H9 (cell line): ENCODE data around the gene TCOF1. TPM values are rescaled to one million over a fixed set of nuclear protein-coding genes. Genes with fewer than 3 reads are reported as not detected.

Source experiments
- DNase-seq: peaks from one replicate; pipeline ENCODE4 v3.0.0-alpha.2; 2017
- H2AFZ ChIP-seq: one replicate; pipeline ENCODE4 v1.6.1; 2013; ENCODE audit warnings: mild to moderate bottlenecking, low read length, control low read depth, moderate library complexity
- H2AK5ac ChIP-seq: 2 replicates; pipeline ENCODE4 v1.6.1; 2013; ENCODE audit warnings: low read length, control low read depth, mixed read lengths; ENCODE audit not compliant: insufficient read length
- H2BK120ac ChIP-seq: one replicate; pipeline ENCODE4 v1.6.1; 2013; ENCODE audit warnings: low read depth, mild to moderate bottlenecking, low read length, control low read depth, inconsistent platforms; ENCODE audit not compliant: poor library complexity, severe bottlenecking
- H2BK12ac ChIP-seq: 2 replicates; pipeline ENCODE4 v1.6.1; 2013; ENCODE audit warnings: low read length, control low read depth, mixed read lengths, low read depth; ENCODE audit not compliant: insufficient read length
- H2BK15ac ChIP-seq: 2 replicates; pipeline ENCODE4 v1.6.1; 2013; ENCODE audit warnings: low read depth, low read length, control low read depth
- H2BK20ac ChIP-seq: one replicate; pipeline ENCODE4 v1.6.1; 2013; ENCODE audit warnings: low read depth, mild to moderate bottlenecking, low read length, control low read depth, inconsistent platforms; ENCODE audit not compliant: poor library complexity, severe bottlenecking
- H2BK5ac ChIP-seq: 2 replicates; pipeline ENCODE4 v1.6.1; 2013; ENCODE audit warnings: low read length, control low read depth, mixed read lengths; ENCODE audit not compliant: insufficient read length
- H3K14ac ChIP-seq: 2 replicates; pipeline ENCODE4 v1.6.1; 2013; ENCODE audit warnings: low read length, control low read depth; ENCODE audit not compliant: insufficient read depth
- H3K18ac ChIP-seq: 2 replicates; pipeline ENCODE4 v1.6.1; 2013; ENCODE audit warnings: low read depth, mild to moderate bottlenecking, mixed read lengths, low read length, control low read depth; ENCODE audit not compliant: insufficient read length
- H3K23ac ChIP-seq: 2 replicates; pipeline ENCODE4 v1.6.1; 2013; ENCODE audit warnings: low read length, control low read depth, mixed read lengths, low read depth; ENCODE audit not compliant: insufficient read length
- H3K23me2 ChIP-seq: 2 replicates; pipeline ENCODE4 v1.6.1; 2013; ENCODE audit warnings: low read depth, mild to moderate bottlenecking, mixed read lengths, low read length, control low read depth; ENCODE audit not compliant: insufficient read length, poor library complexity, severe bottlenecking
- H3K27ac ChIP-seq: 2 replicates; pipeline ENCODE4 v1.5.1; 2013; ENCODE audit warnings: low read length, control low read depth, mixed read lengths, low read depth; ENCODE audit not compliant: insufficient read length
- H3K27me3 ChIP-seq: 2 replicates; pipeline ENCODE4 v1.6.1; 2013; ENCODE audit warnings: low read length, control low read depth, inconsistent platforms; ENCODE audit not compliant: insufficient read depth
- H3K4ac ChIP-seq: 2 replicates; pipeline ENCODE4 v1.6.1; 2013; ENCODE audit warnings: low read depth, mild to moderate bottlenecking, control low read depth, inconsistent platforms, low read length, moderate library complexity
- H3K4me1 ChIP-seq: 2 replicates; pipeline ENCODE4 v1.6.1; 2013; ENCODE audit warnings: low read length, control low read depth, inconsistent platforms; ENCODE audit not compliant: insufficient read depth
- H3K4me2 ChIP-seq: 2 replicates; pipeline ENCODE4 v1.6.1; 2013; ENCODE audit warnings: low read length, control low read depth, mixed read lengths; ENCODE audit not compliant: insufficient read length, insufficient read depth
- H3K56ac ChIP-seq: 2 replicates; pipeline ENCODE4 v1.6.1; 2013; ENCODE audit warnings: low read depth, mild to moderate bottlenecking, mixed read lengths, low read length, control low read depth; ENCODE audit not compliant: insufficient read length
- H3K79me1 ChIP-seq: 2 replicates; pipeline ENCODE4 v1.6.1; 2013; ENCODE audit warnings: low read depth, mild to moderate bottlenecking, moderate library complexity, low read length, control low read depth, inconsistent platforms; ENCODE audit not compliant: insufficient read depth, poor library complexity, severe bottlenecking
- H3K79me2 ChIP-seq: 2 replicates; pipeline ENCODE4 v1.6.1; 2013; ENCODE audit warnings: low read length, control low read depth, inconsistent platforms; ENCODE audit not compliant: insufficient read depth
- H3K9ac ChIP-seq: 2 replicates; pipeline ENCODE4 v1.6.1; 2013; ENCODE audit warnings: low read length, control low read depth, mixed read lengths; ENCODE audit not compliant: insufficient read length; ENCODE audit errors: extremely low read depth
- H3K9me3 ChIP-seq: one replicate; pipeline ENCODE4 v1.6.1; 2013; ENCODE audit warnings: low read depth, low read length, inconsistent platforms; ENCODE audit not compliant: control insufficient read depth
- H3T11ph ChIP-seq: one replicate; pipeline ENCODE4 v1.6.1; 2013; ENCODE audit warnings: mild to moderate bottlenecking, low read length, control low read depth, inconsistent platforms
- H4K20me1 ChIP-seq: one replicate; pipeline ENCODE4 v1.6.1; 2013; ENCODE audit not compliant: control insufficient read depth, insufficient read length, insufficient read depth
- H4K5ac ChIP-seq: 2 replicates; pipeline ENCODE4 v1.6.1; 2013; ENCODE audit warnings: low read depth, mild to moderate bottlenecking, mixed read lengths, low read length, control low read depth; ENCODE audit not compliant: insufficient read length
- H4K8ac ChIP-seq: replicated peaks from 2 replicates; pipeline ENCODE4 v1.6.1; 2013; ENCODE audit warnings: low read length, control low read depth, mixed read lengths, low read depth; ENCODE audit not compliant: insufficient read length
- H4K91ac ChIP-seq: 2 replicates; pipeline ENCODE4 v1.6.1; 2013; ENCODE audit warnings: low read depth, mild to moderate bottlenecking, moderate library complexity, mixed read lengths, low read length, control low read depth; ENCODE audit not compliant: insufficient read length
- H3K27ac Mint-ChIP-seq, 3 experiments: 2 replicates in 2 of 3; 3 replicates in 1 of 3; pipeline ENCODE4 v1.8.0; 2020 to 2021; ENCODE audit warnings: mixed read lengths in 3 of 3, mild to moderate bottlenecking in 1 of 3, moderate library complexity in 1 of 3
- H3K27me3 Mint-ChIP-seq: 2 replicates; pipeline ENCODE4 v1.8.0; 2021; ENCODE audit warnings: low read depth, mild to moderate bottlenecking, moderate library complexity, mixed read lengths
- H3K36me3 Mint-ChIP-seq, 3 experiments: 2 replicates in 2 of 3; 3 replicates in 1 of 3; pipeline ENCODE4 v1.8.0; 2020 to 2021; ENCODE audit warnings: low read depth in 3 of 3, mixed read lengths in 3 of 3; ENCODE audit not compliant: insufficient read depth in 1 of 3
- H3K4me1 Mint-ChIP-seq, 2 experiments: 2 replicates each; pipeline ENCODE4 v1.8.0; 2020; ENCODE audit warnings: mixed read lengths in 2 of 2
- H3K4me3 Mint-ChIP-seq, 2 experiments: 2 replicates in 1 of 2; 3 replicates in 1 of 2; pipeline ENCODE4 v1.8.0; 2020 to 2021; ENCODE audit warnings: mild to moderate bottlenecking in 2 of 2, mixed read lengths in 2 of 2, moderate library complexity in 1 of 2
- H3K9me3 Mint-ChIP-seq, 2 experiments: 2 replicates in 1 of 2; 3 replicates in 1 of 2; pipeline ENCODE4 v1.8.0; 2020; ENCODE audit warnings: mild to moderate bottlenecking in 2 of 2, mixed read lengths in 2 of 2, moderate library complexity in 1 of 2
- WGBS: extraction: QIAGEN DNeasy Blood & Tissue Kit; methylation state at CpG from one replicate; pipeline ENCODE4 v1.1.7; 2013; ENCODE audit warnings: missing lambda C conversion rate, low lambda C conversion rate, mixed read lengths; ENCODE audit not compliant: insufficient read length; ENCODE audit errors: extremely low coverage; 5-methylcytosine and 5-hydroxymethylcytosine counted together
- total RNA-seq: library from RNA; stranded (reverse); gene quantifications from 2 replicates; pipeline ENCODE4 v1.2.1, GENCODE V29; 2021
- TF ChIP-seq, protein P1 (sequence below): fragments of 200-600 bp; sonication (generic); conservative IDR thresholded peaks from 3 replicates; pipeline ENCODE4 v1.8.0; 2021; ENCODE audit warnings: antibody characterized with exemption, mild to moderate bottlenecking

Gene TCOF1
- total RNA-seq, 1 experiment from 2014 or later = 128 TPM

- TF ChIP-seq, protein P1, sequence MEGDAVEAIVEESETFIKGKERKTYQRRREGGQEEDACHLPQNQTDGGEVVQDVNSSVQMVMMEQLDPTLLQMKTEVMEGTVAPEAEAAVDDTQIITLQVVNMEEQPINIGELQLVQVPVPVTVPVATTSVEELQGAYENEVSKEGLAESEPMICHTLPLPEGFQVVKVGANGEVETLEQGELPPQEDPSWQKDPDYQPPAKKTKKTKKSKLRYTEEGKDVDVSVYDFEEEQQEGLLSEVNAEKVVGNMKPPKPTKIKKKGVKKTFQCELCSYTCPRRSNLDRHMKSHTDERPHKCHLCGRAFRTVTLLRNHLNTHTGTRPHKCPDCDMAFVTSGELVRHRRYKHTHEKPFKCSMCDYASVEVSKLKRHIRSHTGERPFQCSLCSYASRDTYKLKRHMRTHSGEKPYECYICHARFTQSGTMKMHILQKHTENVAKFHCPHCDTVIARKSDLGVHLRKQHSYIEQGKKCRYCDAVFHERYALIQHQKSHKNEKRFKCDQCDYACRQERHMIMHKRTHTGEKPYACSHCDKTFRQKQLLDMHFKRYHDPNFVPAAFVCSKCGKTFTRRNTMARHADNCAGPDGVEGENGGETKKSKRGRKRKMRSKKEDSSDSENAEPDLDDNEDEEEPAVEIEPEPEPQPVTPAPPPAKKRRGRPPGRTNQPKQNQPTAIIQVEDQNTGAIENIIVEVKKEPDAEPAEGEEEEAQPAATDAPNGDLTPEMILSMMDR = no peak
These were observed 41.2 kb upstream of the TCOF1 start for GRCh38 chr5:150316320-150316719.

More at GRCh38 chr5:150316320-150316719, 41.2 kb upstream of the TCOF1 start:
- Histone ChIP-seq H2BK15ac (no peak overlapping the region), H4K20me1 (no peaks in the 10 kb centered on the region), H3K23me2 (no peaks in the 10 kb centered on the region), H3K4me2 (no peak overlapping the region), H3K79me1 (no peaks in the 10 kb centered on the region), H3K9me3 (no peaks in the 10 kb centered on the region), H3K4me1 (0 out of 2 replicates have a peak, but pooled peaks cover 2% of the 10 kb centered on the region), H3K23ac (no peak overlapping the region), H2BK12ac (no peak overlapping the region), H3K9ac (no peak overlapping the region), H2BK120ac (no peak overlapping the region), H3K27ac (no peak overlapping the region), H3K18ac (no peak overlapping the region), H3K4ac (no peak overlapping the region), H3K27me3 (no peaks in the 10 kb centered on the region), H2AK5ac (no peak overlapping the region), H2BK20ac (no peak overlapping the region), H4K8ac (no peak overlapping the region), H3T11ph (no peak overlapping the region), H3K79me2 (no peaks in the 10 kb centered on the region), H4K91ac (no peak overlapping the region), H3K14ac (no peak overlapping the region), H4K5ac (no peak overlapping the region), H2AFZ (no peak overlapping the region), H2BK5ac (no peak overlapping the region), H3K56ac (no peak overlapping the region)
- H3K4me3 Mint-ChIP-seq = no peak overlapping the region
- H3K9me3 Mint-ChIP-seq = no peaks in the 10 kb centered on the region
- H3K4me1 Mint-ChIP-seq = peaks cover 17 to 22% of the 10 kb centered on the region in 2 experiments
- H3K27ac Mint-ChIP-seq = no peak overlapping the region
- no CpG with 5 or more reads among the region's 3 CpGs for WGBS
- no peak for DNase-seq
- peaks cover 2% of the 10 kb centered on the region for H3K27me3 Mint-ChIP-seq
- H3K36me3 Mint-ChIP-seq = no peaks in the 10 kb centered on the region
